Measurements from ENCODE around the gene TBC1D2B.

TBC1D2B gene

DNA sequence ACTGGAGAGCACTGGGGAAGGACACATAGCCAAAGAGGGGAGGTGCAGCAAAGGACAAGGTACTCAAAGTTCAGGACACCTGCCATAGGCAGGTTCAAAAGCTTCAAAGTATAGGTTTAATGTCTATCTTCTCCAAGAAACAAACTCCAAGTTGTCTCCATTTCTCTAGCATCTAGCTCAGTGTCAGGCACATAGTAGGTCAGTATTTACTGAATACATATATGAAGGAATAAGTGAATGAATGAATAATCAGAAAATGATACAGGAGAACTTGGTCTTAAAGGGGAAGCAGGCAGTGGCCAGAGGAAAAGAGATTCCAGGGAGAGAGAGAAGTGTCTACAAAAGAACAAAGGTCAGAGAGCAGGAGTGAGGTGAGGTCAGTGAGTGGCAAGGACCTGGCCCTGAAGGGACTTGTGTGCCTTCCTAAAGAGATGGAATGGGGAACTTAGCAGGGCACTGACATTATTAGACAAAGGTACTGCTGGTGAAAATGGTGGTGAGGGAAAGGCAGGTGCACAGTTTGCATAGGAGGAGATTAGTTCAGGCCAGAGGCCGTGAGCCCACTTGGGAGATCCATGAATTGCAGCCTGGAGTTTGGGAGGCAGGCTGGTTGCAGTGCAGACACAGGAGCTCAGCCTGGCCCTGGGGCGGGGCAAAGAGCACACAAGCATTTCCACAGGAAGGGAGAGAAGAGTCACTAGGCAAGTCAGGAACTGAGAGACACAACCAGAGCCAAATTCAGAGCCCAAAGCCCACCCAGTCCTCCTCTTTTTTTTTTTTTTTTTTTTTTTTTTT lies 21.4 kb downstream of the TBC1D2B start:
- no peak for DNase-seq
- Histone ChIP-seq H3F3A (ENCODE audit: insufficient read depth, low read length) (peaks cover 20% of the 10 kb centered on the region), H3K4me3 (ENCODE audit: low read length) (no peak overlapping the region), H4K20me1 (ENCODE audit: insufficient read depth, low read length) (no peaks in the 10 kb centered on the region), H3K9ac (ENCODE audit: low read length) (no peak overlapping the region), H3K9me2 (replicated peaks; ENCODE audit: insufficient read depth, low read length) (no peaks in the 10 kb centered on the region), H2AFZ (ENCODE audit: low read length) (no peak overlapping the region), H3K4me1 (ENCODE audit: low read length) (peaks cover 50% of the 10 kb centered on the region), H3K9me3 (replicated peaks; ENCODE audit: insufficient read depth, low read length) (no peaks in the 10 kb centered on the region), H3K27ac (ENCODE audit: low read length) (peak overlapping the region; percentile 58; the same call in 1 of the 2 replicates), H3K36me3 (replicated peaks; ENCODE audit: insufficient read depth, low read length) (0 out of 2 replicates have a peak, but pooled peaks cover 3% of the 10 kb centered on the region), H3K4me2 (ENCODE audit: low read depth, low read length) (peak overlapping the region; percentile 21; the same call in 1 of the 2 replicates), H3K27me3 (replicated peaks; ENCODE audit: insufficient read depth, low read length) (no peaks in the 10 kb centered on the region), H3K79me2 (ENCODE audit: low read length) (peaks cover 72% of the 10 kb centered on the region)
- TF ChIP-seq, protein P1, sequence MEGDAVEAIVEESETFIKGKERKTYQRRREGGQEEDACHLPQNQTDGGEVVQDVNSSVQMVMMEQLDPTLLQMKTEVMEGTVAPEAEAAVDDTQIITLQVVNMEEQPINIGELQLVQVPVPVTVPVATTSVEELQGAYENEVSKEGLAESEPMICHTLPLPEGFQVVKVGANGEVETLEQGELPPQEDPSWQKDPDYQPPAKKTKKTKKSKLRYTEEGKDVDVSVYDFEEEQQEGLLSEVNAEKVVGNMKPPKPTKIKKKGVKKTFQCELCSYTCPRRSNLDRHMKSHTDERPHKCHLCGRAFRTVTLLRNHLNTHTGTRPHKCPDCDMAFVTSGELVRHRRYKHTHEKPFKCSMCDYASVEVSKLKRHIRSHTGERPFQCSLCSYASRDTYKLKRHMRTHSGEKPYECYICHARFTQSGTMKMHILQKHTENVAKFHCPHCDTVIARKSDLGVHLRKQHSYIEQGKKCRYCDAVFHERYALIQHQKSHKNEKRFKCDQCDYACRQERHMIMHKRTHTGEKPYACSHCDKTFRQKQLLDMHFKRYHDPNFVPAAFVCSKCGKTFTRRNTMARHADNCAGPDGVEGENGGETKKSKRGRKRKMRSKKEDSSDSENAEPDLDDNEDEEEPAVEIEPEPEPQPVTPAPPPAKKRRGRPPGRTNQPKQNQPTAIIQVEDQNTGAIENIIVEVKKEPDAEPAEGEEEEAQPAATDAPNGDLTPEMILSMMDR (IDR thresholded peaks at IDR 0.05; ENCODE audit: low read length): no peak
- TF ChIP-seq EZH2 (optimal IDR thresholded peaks at IDR 0.05; ENCODE audit: low read depth, low read length) (no peak), EZH2phosphoT487 (IDR thresholded peaks at IDR 0.05; ENCODE audit: low read length) (no peak)

DNA sequence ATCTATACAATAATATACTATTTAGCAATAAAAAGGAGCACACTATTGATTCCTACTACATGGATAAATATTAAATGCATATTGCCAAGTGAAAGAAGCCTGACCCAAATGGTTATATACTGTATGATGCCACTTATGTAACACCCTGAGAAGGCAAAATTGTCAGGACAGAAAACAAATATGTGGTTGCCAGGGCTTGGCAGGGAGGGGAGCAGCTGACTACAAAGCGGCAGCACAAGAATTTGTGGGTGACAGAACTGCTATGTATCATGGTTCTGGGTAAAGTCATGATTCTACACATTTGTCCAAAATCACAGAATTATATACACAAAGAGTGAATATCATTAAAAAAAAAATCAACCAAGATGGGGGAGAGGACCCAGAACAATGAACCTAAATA lies 22.5 kb downstream of the TBC1D2B start:
- no peak overlapping the region for H3K4me3 ChIP-seq (ENCODE audit: low read length)
- peaks cover 24% of the 10 kb centered on the region for H3F3A ChIP-seq (ENCODE audit: insufficient read depth, low read length)
- no peak for DNase-seq
- H3K79me2 ChIP-seq (ENCODE audit: low read length): peaks cover 60% of the 10 kb centered on the region
- H3K9me2 ChIP-seq (replicated peaks; ENCODE audit: insufficient read depth, low read length): no peaks in the 10 kb centered on the region
- H3K27ac ChIP-seq (ENCODE audit: low read length): no peak overlapping the region
- H4K20me1 ChIP-seq (ENCODE audit: insufficient read depth, low read length): no peaks in the 10 kb centered on the region
- no peak overlapping the region for H3K9ac ChIP-seq (ENCODE audit: low read length)
- no peaks in the 10 kb centered on the region for H3K27me3 ChIP-seq (replicated peaks; ENCODE audit: insufficient read depth, low read length)
- H3K9me3 ChIP-seq (replicated peaks; ENCODE audit: insufficient read depth, low read length): no peaks in the 10 kb centered on the region
- H3K36me3 ChIP-seq (replicated peaks; ENCODE audit: insufficient read depth, low read length): 0 out of 2 replicates have a peak, but pooled peaks cover 3% of the 10 kb centered on the region
- no peak overlapping the region for H2AFZ ChIP-seq (ENCODE audit: low read length)
- H3K4me2 ChIP-seq (ENCODE audit: low read depth, low read length): no peak overlapping the region
- TF ChIP-seq, protein P1 (IDR thresholded peaks at IDR 0.05; ENCODE audit: low read length): no peak
- TF ChIP-seq EZH2 (optimal IDR thresholded peaks at IDR 0.05; ENCODE audit: low read depth, low read length) (no peak), EZH2phosphoT487 (IDR thresholded peaks at IDR 0.05; ENCODE audit: low read length) (no peak)
- H3K4me1 ChIP-seq (ENCODE audit: low read length): peaks cover 62% of the 10 kb centered on the region

DNA sequence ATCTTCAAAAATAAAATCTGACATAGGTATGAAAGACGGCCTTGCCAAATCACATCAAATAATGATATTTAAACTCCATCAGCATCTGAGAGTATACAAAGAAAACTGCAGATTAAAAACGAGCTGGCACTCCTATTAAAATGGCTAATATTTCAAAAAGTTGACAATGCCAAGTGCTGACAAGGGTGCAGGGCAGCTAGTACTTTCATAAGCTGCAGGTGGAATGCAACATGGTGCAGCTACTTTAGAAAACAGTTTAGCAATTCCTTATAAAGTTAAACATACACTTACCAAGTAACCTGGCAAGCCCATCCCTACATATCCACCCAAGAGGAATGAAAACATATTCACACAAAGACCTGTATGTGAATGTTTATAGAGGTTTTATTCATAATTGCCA lies 23.0 kb downstream of the TBC1D2B start:
- DNase-seq: no peak
- H3K36me3 ChIP-seq (replicated peaks; ENCODE audit: insufficient read depth, low read length): 0 out of 2 replicates have a peak, but pooled peaks cover 3% of the 10 kb centered on the region
- no peaks in the 10 kb centered on the region for H3K9me3 ChIP-seq (replicated peaks; ENCODE audit: insufficient read depth, low read length)
- TF ChIP-seq, protein P1 (IDR thresholded peaks at IDR 0.05; ENCODE audit: low read length): no peak
- no peak for TF ChIP-seq EZH2phosphoT487 (IDR thresholded peaks at IDR 0.05; ENCODE audit: low read length)
- no peak for TF ChIP-seq EZH2 (optimal IDR thresholded peaks at IDR 0.05; ENCODE audit: low read depth, low read length)
- H2AFZ ChIP-seq (ENCODE audit: low read length): no peak overlapping the region
- no peak overlapping the region for H3K9ac ChIP-seq (ENCODE audit: low read length)
- H3K9me2 ChIP-seq (replicated peaks; ENCODE audit: insufficient read depth, low read length): no peaks in the 10 kb centered on the region
- no peaks in the 10 kb centered on the region for H4K20me1 ChIP-seq (ENCODE audit: insufficient read depth, low read length)
- H3K79me2 ChIP-seq (ENCODE audit: low read length): peaks cover 56% of the 10 kb centered on the region
- H3K4me1 ChIP-seq (ENCODE audit: low read length): peaks cover 66% of the 10 kb centered on the region
- H3K4me3 ChIP-seq (ENCODE audit: low read length): no peak overlapping the region
- no peak overlapping the region for H3K4me2 ChIP-seq (ENCODE audit: low read depth, low read length)
- no peaks in the 10 kb centered on the region for H3K27me3 ChIP-seq (replicated peaks; ENCODE audit: insufficient read depth, low read length)
- no peak overlapping the region for H3K27ac ChIP-seq (ENCODE audit: low read length)
- H3F3A ChIP-seq (ENCODE audit: insufficient read depth, low read length): peaks cover 24% of the 10 kb centered on the region
